ENCODE data around the gene APOLD1. TPM values are rescaled to one million over a fixed set of nuclear protein-coding genes. Genes with fewer than 3 reads are reported as not detected.

The APOLD1 gene
- total and polyA plus RNA-seq, 2 of the 8 experiments (the other 6 are each of a cell fraction or from before 2014, with no cell fraction given) = 0.12 to 0.71 TPM

GRCh38 chr12:12788675-12789368 is 3.4 kb downstream of the APOLD1 start:
- Histone ChIP-seq H3K56ac (replicated peaks; ENCODE audit: insufficient read length, low read depth, low read length) (no peak overlapping the region), H3K36me3 (ENCODE audit: control insufficient read depth in 2 of 4, insufficient read depth in 4 of 4, low read length in 3 of 4) (no peaks in the 10 kb centered on the region), H3K27ac (ENCODE audit: low read depth, low read length) (no peak overlapping the region), H2BK12ac (ENCODE audit: low read depth, low read length) (no peak overlapping the region), H2BK15ac (ENCODE audit: low read length) (no peak overlapping the region), H3K79me2 (ENCODE audit: control insufficient read depth in 1 of 2, insufficient read depth in 2 of 2, low read length in 2 of 2) (no peaks in the 10 kb centered on the region), H3K18ac (ENCODE audit: extremely low read depth, low read length) (no peak overlapping the region), H4K5ac (ENCODE audit: insufficient read length, low read depth, low read length) (no peak overlapping the region), H2AK5ac (ENCODE audit: low read depth, low read length) (no peak overlapping the region), H3K4me1 (replicated peaks in 1 of 4; ENCODE audit: control insufficient read depth in 3 of 4, insufficient read depth in 4 of 4, low read length in 3 of 4) (peaks cover 5 to 13% (median 11%) of the 10 kb centered on the region in 4 experiments), H3K79me1 (ENCODE audit: low read depth, low read length) (no peaks in the 10 kb centered on the region), H3K9me3 (ENCODE audit: insufficient read depth in 2 of 2, low read depth in 1 of 2, low read length in 1 of 2) (no peaks in the 10 kb centered on the region), H2AFZ (ENCODE audit: low read length) (peak overlapping the region; percentile 75; the same call in 1 of the 2 replicates), H2BK20ac (ENCODE audit: low read length) (no peak overlapping the region), H3K4ac (replicated peaks; ENCODE audit: insufficient read length, low read depth, low read length) (no peak overlapping the region), H4K8ac (ENCODE audit: extremely low read depth, insufficient read depth, low read length) (no peak overlapping the region), H2BK120ac (replicated peaks; ENCODE audit: low read depth, low read length) (no peak overlapping the region), H3K27me3 (replicated peaks in 1 of 4; ENCODE audit: control insufficient read depth in 3 of 4, extremely low read depth in 1 of 4, insufficient read depth in 3 of 4, low read length in 3 of 4) (peaks cover 12 to 29% (median 18%) of the 10 kb centered on the region in 4 experiments), H4K91ac (replicated peaks; ENCODE audit: insufficient read length, low read length) (no peak overlapping the region), H3K9ac (replicated peaks in 1 of 4; ENCODE audit: extremely low read depth in 1 of 4, low read depth in 3 of 4, low read length in 3 of 4) (no peak overlapping the region; a peak in 1 of 7 replicates), H2BK5ac (ENCODE audit: low read depth, low read length) (no peak overlapping the region), H4K20me1 (replicated peaks in 1 of 2; ENCODE audit: control insufficient read depth in 1 of 2, insufficient read depth in 2 of 2, low read length in 2 of 2) (no peaks in the 10 kb centered on the region), H3K4me2 (ENCODE audit: insufficient read depth in 1 of 2, low read depth in 2 of 2, low read length in 2 of 2) (no peak overlapping the region; a peak in 1 of 4 replicates), H3K23ac (ENCODE audit: insufficient read length) (no peak overlapping the region), H3K23me2 (ENCODE audit: low read depth, low read length) (peaks cover 4% of the 10 kb centered on the region; the same call in 1 of the 2 replicates), H3K4me3 (ENCODE audit: extremely low read depth in 1 of 4, insufficient read depth in 2 of 4, low read depth in 3 of 4, low read length in 4 of 4) (no peak overlapping the region), H3K14ac (ENCODE audit: insufficient read length) (no peak overlapping the region)
- peak; percentile 45 for FAIRE-seq
- ChIA-PET POLR2A (ENCODE audit: partially characterized antibody) (interaction anchor here (0.6 kb wide), 1 partner anchor 14 kb away, joined by 4 read pairs; no protein-coding TSS in a partner anchor), CTCF (ENCODE audit: partially characterized antibody) (interaction anchor here (0.8 to 4.7 kb wide), 30 partner anchors 9 to 290 kb away, joined by 3 to 55 read pairs (median 4); partner anchors contain the start of gene DDX47)
- peak in 1 of 2 experiments; percentile 56 for DNase-seq (ENCODE audit: low read depth in 1 of 2, low spot score in 2 of 2)
- 33% methylated on average over 9 of the region's 9 CpGs; no CpG with 5 or more reads in 1 of the 2 experiments for WGBS, 2 experiments (ENCODE audit: extremely low coverage in 1 of 2, insufficient coverage in 1 of 2, insufficient read length in 1 of 2, insufficient replicate concordance in 2 of 2, low coverage in 1 of 2, low lambda C conversion rate in 2 of 2, missing lambda C conversion rate in 1 of 2)
- TF ChIP-seq SRF (IDR thresholded peaks at IDR 0.05; ENCODE audit: low read depth, low read length) (no peak), CTCF (IDR thresholded peaks at IDR 0.05; ENCODE audit: control extremely low read depth in 1 of 3, insufficient read depth in 1 of 3, low read depth in 1 of 3, low read length in 3 of 3) (peak; percentile 41 to 72 (median 59)), RAD21 (IDR thresholded peaks at IDR 0.05 in 1 of 2, conservative IDR thresholded peaks at IDR 0.05 in 1 of 2; ENCODE audit: low read depth in 2 of 2, low read length in 2 of 2) (peak; percentile 67 to 76)

Data from H1 (cell line).